Endodermal cell (in vitro differentiated cells): ENCODE data around the gene RUNX1. TPM values are rescaled to one million over a fixed set of nuclear protein-coding genes. Genes with fewer than 3 reads are reported as not detected.

ENCODE experiments used
- DNase-seq: peaks from one replicate; pipeline ENCODE4 v3.0.0-alpha.2; 2017
- H3K27ac ChIP-seq: 2 replicates; pipeline ENCODE4 v1.5.1; 2013; ENCODE audit warnings: mild to moderate bottlenecking, low read depth, low read length, moderate library complexity
- H3K27me3 ChIP-seq: 2 replicates; pipeline ENCODE4 v1.6.1; 2013; ENCODE audit warnings: mild to moderate bottlenecking, low read length, moderate library complexity; ENCODE audit not compliant: insufficient read depth, control insufficient read depth, poor library complexity, severe bottlenecking
- H3K36me3 ChIP-seq: 2 replicates; pipeline ENCODE4 v1.7.0; 2013; ENCODE audit warnings: mild to moderate bottlenecking, low read length, moderate library complexity; ENCODE audit not compliant: control insufficient read depth, insufficient read depth
- H3K4me1 ChIP-seq: one replicate; pipeline ENCODE4 v1.7.0; 2013; ENCODE audit warnings: low read length; ENCODE audit not compliant: control insufficient read depth, insufficient read depth
- H3K4me3 ChIP-seq: 2 replicates; pipeline ENCODE4 v1.5.1; 2013; ENCODE audit warnings: mild to moderate bottlenecking, low read length, moderate library complexity
- H3K9ac ChIP-seq: 2 replicates; pipeline ENCODE4 v1.6.1; 2013; ENCODE audit warnings: mild to moderate bottlenecking, low read length, moderate library complexity; ENCODE audit not compliant: poor library complexity, severe bottlenecking; ENCODE audit errors: extremely low read depth
- H3K9me3 ChIP-seq: 2 replicates; pipeline ENCODE4 v1.6.1; 2013; ENCODE audit warnings: mild to moderate bottlenecking, low read length, moderate library complexity; ENCODE audit not compliant: control insufficient read depth
- H3K27ac Mint-ChIP-seq: 2 replicates; pipeline ENCODE4 v1.8.0; 2020; ENCODE audit warnings: mixed read lengths
- H3K27me3 Mint-ChIP-seq: 2 replicates; pipeline ENCODE4 v1.8.0; 2021; ENCODE audit warnings: mild to moderate bottlenecking, mixed read lengths; ENCODE audit not compliant: insufficient read depth
- H3K36me3 Mint-ChIP-seq: 2 replicates; pipeline ENCODE4 v1.8.0; 2020; ENCODE audit warnings: low read depth, mixed read lengths
- H3K4me1 Mint-ChIP-seq: 2 replicates; pipeline ENCODE4 v1.8.0; 2020; ENCODE audit warnings: mixed read lengths
- H3K4me3 Mint-ChIP-seq: 2 replicates; pipeline ENCODE4 v1.8.0; 2020; ENCODE audit warnings: mild to moderate bottlenecking, moderate library complexity, mixed read lengths
- H3K9me3 Mint-ChIP-seq: 2 replicates; pipeline ENCODE4 v1.8.0; 2020; ENCODE audit warnings: mild to moderate bottlenecking, mixed read lengths
- WGBS, 2 experiments: methylation state at CpG; one replicate each; pipeline versions ENCODE4 v1.1.5 to v1.1.7; 2013; ENCODE audit warnings: missing lambda C conversion rate in 2 of 2, mixed read lengths in 1 of 2; ENCODE audit not compliant: insufficient coverage in 1 of 2, insufficient read length in 1 of 2; 5-methylcytosine and 5-hydroxymethylcytosine counted together
- total RNA-seq, 2 donors: library from RNA; stranded (reverse); fragmentation: NEBNext Ultra II Directional in 1 of 2; extraction: Animal tissue kit (Norgen Biotek cat#: 25700) in 1 of 2; gene quantifications; 2 replicates in 1 of 2; 3 replicates in 1 of 2; pipeline ENCODE4 v1.2.1, GENCODE V29; 2021
- TF ChIP-seq, protein P1 (sequence below): fragments of 200-600 bp; sonication (generic); conservative IDR thresholded peaks from 2 replicates; pipeline ENCODE4 v1.5.0; 2021; ENCODE audit warnings: antibody characterized with exemption, mild to moderate bottlenecking

RUNX1 gene
- total RNA-seq, 2 donors from 2014 or later: 0.31 to 2.8 TPM

- Histone ChIP-seq H3K9me3 (no peaks in the 10 kb centered on the region), H3K9ac (no peak overlapping the region), H3K4me1 (no peaks in the 10 kb centered on the region), H3K27me3 (no peaks in the 10 kb centered on the region), H3K36me3 (no peaks in the 10 kb centered on the region), H3K4me3 (no peak overlapping the region), H3K27ac (no peak overlapping the region)
- 87 to 93% methylated on average over 6 of the region's 6 CpGs for WGBS, 2 experiments
- Mint-ChIP-seq H3K36me3 (no peaks in the 10 kb centered on the region), H3K9me3 (peaks cover 4% of the 10 kb centered on the region), H3K27ac (no peak overlapping the region), H3K4me3 (no peak overlapping the region), H3K4me1 (no peaks in the 10 kb centered on the region), H3K27me3 (no peaks in the 10 kb centered on the region)
- DNase-seq: no peak
- TF ChIP-seq, protein P1, sequence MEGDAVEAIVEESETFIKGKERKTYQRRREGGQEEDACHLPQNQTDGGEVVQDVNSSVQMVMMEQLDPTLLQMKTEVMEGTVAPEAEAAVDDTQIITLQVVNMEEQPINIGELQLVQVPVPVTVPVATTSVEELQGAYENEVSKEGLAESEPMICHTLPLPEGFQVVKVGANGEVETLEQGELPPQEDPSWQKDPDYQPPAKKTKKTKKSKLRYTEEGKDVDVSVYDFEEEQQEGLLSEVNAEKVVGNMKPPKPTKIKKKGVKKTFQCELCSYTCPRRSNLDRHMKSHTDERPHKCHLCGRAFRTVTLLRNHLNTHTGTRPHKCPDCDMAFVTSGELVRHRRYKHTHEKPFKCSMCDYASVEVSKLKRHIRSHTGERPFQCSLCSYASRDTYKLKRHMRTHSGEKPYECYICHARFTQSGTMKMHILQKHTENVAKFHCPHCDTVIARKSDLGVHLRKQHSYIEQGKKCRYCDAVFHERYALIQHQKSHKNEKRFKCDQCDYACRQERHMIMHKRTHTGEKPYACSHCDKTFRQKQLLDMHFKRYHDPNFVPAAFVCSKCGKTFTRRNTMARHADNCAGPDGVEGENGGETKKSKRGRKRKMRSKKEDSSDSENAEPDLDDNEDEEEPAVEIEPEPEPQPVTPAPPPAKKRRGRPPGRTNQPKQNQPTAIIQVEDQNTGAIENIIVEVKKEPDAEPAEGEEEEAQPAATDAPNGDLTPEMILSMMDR: no peak
These were observed 26.4 kb upstream of the RUNX1 start for GRCh38 chr21:35075546-35075945.

GRCh38 chr21:35072960-35073359 is 23.9 kb upstream of the RUNX1 start:
- TF ChIP-seq, protein P1: no peak
- Mint-ChIP-seq H3K27ac (no peak overlapping the region), H3K9me3 (peaks cover 4% of the 10 kb centered on the region), H3K4me1 (no peaks in the 10 kb centered on the region), H3K36me3 (no peaks in the 10 kb centered on the region), H3K4me3 (no peak overlapping the region), H3K27me3 (no peaks in the 10 kb centered on the region)
- H3K36me3 ChIP-seq: no peaks in the 10 kb centered on the region
- no peaks in the 10 kb centered on the region for H3K9me3 ChIP-seq
- 93 to 94% methylated on average over 11 of the region's 11 CpGs for WGBS, 2 experiments
- no peak for DNase-seq
- H3K4me3 ChIP-seq: no peak overlapping the region
- H3K9ac ChIP-seq: no peak overlapping the region
- no peaks in the 10 kb centered on the region for H3K27me3 ChIP-seq
- H3K27ac ChIP-seq: no peak overlapping the region
- H3K4me1 ChIP-seq: no peaks in the 10 kb centered on the region

- DNase-seq: no peak
- Histone ChIP-seq H3K27me3 (no peaks in the 10 kb centered on the region), H3K9ac (no peak overlapping the region), H3K4me3 (no peak overlapping the region), H3K36me3 (no peaks in the 10 kb centered on the region), H3K27ac (no peak overlapping the region), H3K9me3 (no peaks in the 10 kb centered on the region), H3K4me1 (no peaks in the 10 kb centered on the region)
- H3K9me3 Mint-ChIP-seq: peaks cover 4% of the 10 kb centered on the region
- 99 to 100% methylated on average over 2 to 5 of the region's 5 CpGs for WGBS, 2 experiments
- H3K27ac Mint-ChIP-seq: no peak overlapping the region
- H3K4me1 Mint-ChIP-seq: no peaks in the 10 kb centered on the region
- no peak overlapping the region for H3K4me3 Mint-ChIP-seq
- no peaks in the 10 kb centered on the region for H3K27me3 Mint-ChIP-seq
- TF ChIP-seq, protein P1: no peak
- H3K36me3 Mint-ChIP-seq: no peaks in the 10 kb centered on the region
These were observed 23.5 kb upstream of the RUNX1 start for GRCh38 chr21:35072557-35072956.
